Hepatocyte (in vitro differentiated cells): Measurements from ENCODE around the gene PTCD2. TPM values are rescaled to one million over a fixed set of nuclear protein-coding genes. Genes with fewer than 3 reads are reported as not detected.
"Not testable (repeated sequence)": the region's sequence is repeated elsewhere in the genome, so short reads cannot be mapped to it uniquely, and the experiment has no call there.

ENCODE experiments used
- DNase-seq: peaks from one replicate; pipeline ENCODE4 v3.0.0-alpha.2; 2016; ENCODE audit warnings: low spot score
- H2AFZ ChIP-seq: fragments of 200-600 bp; sonication (generic); 2 replicates; pipeline ENCODE4 v1.6.0; 2016; ENCODE audit warnings: antibody characterized with exemption, mild to moderate bottlenecking
- H3K27ac ChIP-seq: fragments of 200-600 bp; sonication (generic); 2 replicates; pipeline ENCODE4 v1.5.1; 2016; ENCODE audit warnings: mild to moderate bottlenecking
- H3K27me3 ChIP-seq: fragments of 200-600 bp; sonication (generic); 2 replicates; pipeline ENCODE4 v1.6.1; 2016
- H3K36me3 ChIP-seq: fragments of 200-600 bp; sonication (generic); replicated peaks from 2 replicates; pipeline ENCODE4 v1.5.1; 2016; ENCODE audit warnings: low read depth; ENCODE audit not compliant: insufficient read depth
- H3K4me1 ChIP-seq: fragments of 200-600 bp; sonication (generic); 2 replicates; pipeline ENCODE4 v1.5.1; 2016; ENCODE audit warnings: mild to moderate bottlenecking, moderate library complexity; ENCODE audit not compliant: insufficient read depth
- H3K4me2 ChIP-seq: fragments of 200-600 bp; sonication (generic); 2 replicates; pipeline ENCODE4 v1.6.0; 2016
- H3K4me3 ChIP-seq: fragments of 200-600 bp; sonication (generic); 2 replicates; pipeline ENCODE4 v1.5.1; 2016; ENCODE audit warnings: mild to moderate bottlenecking
- H3K79me2 ChIP-seq: fragments of 200-600 bp; sonication (generic); 2 replicates; pipeline ENCODE4 v1.6.0; 2017; ENCODE audit warnings: mild to moderate bottlenecking
- H3K9me2 ChIP-seq: fragments of 200-600 bp; sonication (generic); replicated peaks from 2 replicates; pipeline ENCODE4 v1.6.0; 2017; ENCODE audit warnings: mild to moderate bottlenecking; ENCODE audit not compliant: insufficient read depth
- H3K9me3 ChIP-seq: fragments of 200-600 bp; sonication (generic); 2 replicates; pipeline ENCODE4 v1.5.1; 2016; ENCODE audit warnings: low read depth, mild to moderate bottlenecking
- H4K20me1 ChIP-seq: fragments of 200-600 bp; sonication (generic); 2 replicates; pipeline ENCODE4 v1.6.0; 2016; ENCODE audit warnings: mild to moderate bottlenecking; ENCODE audit not compliant: insufficient read depth, poor library complexity, severe bottlenecking
- EZH2 ChIP-seq: fragments of 200-600 bp; sonication (generic); IDR thresholded peaks from 2 replicates; pipeline ENCODE4 v1.6.1; 2016; ENCODE audit warnings: antibody characterized with exemption, mild to moderate bottlenecking, borderline replicate concordance
- EZH2phosphoT487 ChIP-seq: fragments of 200-600 bp; sonication (generic); IDR thresholded peaks from one replicate; pipeline ENCODE4 v1.6.1; 2018; ENCODE audit warnings: antibody characterized with exemption, mild to moderate bottlenecking, low read depth, moderate library complexity; ENCODE audit not compliant: unreplicated experiment, severe bottlenecking
- WGBS: methylation state at CpG from one replicate; pipeline ENCODE4 v1.1.6; 2016; ENCODE audit warnings: low lambda C conversion rate; ENCODE audit errors: missing lambda C conversion rate; 5-methylcytosine and 5-hydroxymethylcytosine counted together
- polyA plus RNA-seq: library from polyadenylated mRNA; unstranded; fragments of >200 nt; fragmentation: Nextera tagmentation; extraction: Ambion mirVana; gene quantifications from 2 replicates; pipeline ENCODE4 v1.2.1, GENCODE V29; 2016
- total RNA-seq: library from RNA; depleted of rRNA; stranded (reverse); fragments of >200 nt; gene quantifications from 2 replicates; pipeline ENCODE4 v1.2.3, GENCODE V29; 2014
- TF ChIP-seq, protein P1 (sequence below): fragments of 200-600 bp; sonication (generic); IDR thresholded peaks from 2 replicates; pipeline ENCODE4 v1.5.1; 2016; ENCODE audit warnings: antibody characterized with exemption, mild to moderate bottlenecking; ENCODE audit not compliant: poor library complexity

PTCD2 gene
- total and polyA plus RNA-seq, 2 experiments from 2014 or later, result 5.8 to 10.5 TPM

DNA sequence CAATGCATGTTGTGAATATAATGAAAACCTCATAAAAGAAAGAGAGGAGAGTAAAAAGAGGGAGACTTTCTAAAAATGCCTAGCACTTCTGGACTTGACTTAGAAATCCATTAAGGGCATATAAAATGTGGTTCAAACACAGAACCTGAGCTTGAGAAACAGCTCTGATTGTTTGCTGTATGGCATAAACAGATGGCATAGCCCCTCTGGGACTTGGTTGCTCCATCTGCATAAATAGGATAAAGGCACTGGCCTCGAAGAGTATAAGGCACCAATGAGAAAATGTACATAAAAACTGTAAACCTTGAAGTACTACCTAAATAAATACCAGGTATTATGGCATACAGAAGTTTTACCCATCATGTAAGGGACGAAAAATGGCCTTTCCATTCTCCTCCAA is 23.9 kb upstream of the PTCD2 start:
- no peak for DNase-seq
- Histone ChIP-seq H2AFZ (no peak overlapping the region), H3K36me3 (no peaks in the 10 kb centered on the region), H3K79me2 (peaks cover 25% of the 10 kb centered on the region), H3K4me2 (no peak overlapping the region), H3K9me3 (no peaks in the 10 kb centered on the region), H3K27ac (peak overlapping the region; percentile 46), H3K9me2 (no peaks in the 10 kb centered on the region), H4K20me1 (no peaks in the 10 kb centered on the region), H3K4me1 (no peaks in the 10 kb centered on the region), H3K27me3 (no peaks in the 10 kb centered on the region), H3K4me3 (no peak overlapping the region)
- WGBS, result 73% methylated on average over 2 of the region's 2 CpGs
- TF ChIP-seq EZH2 (no peak), EZH2phosphoT487 (no peak)
- TF ChIP-seq, protein P1, sequence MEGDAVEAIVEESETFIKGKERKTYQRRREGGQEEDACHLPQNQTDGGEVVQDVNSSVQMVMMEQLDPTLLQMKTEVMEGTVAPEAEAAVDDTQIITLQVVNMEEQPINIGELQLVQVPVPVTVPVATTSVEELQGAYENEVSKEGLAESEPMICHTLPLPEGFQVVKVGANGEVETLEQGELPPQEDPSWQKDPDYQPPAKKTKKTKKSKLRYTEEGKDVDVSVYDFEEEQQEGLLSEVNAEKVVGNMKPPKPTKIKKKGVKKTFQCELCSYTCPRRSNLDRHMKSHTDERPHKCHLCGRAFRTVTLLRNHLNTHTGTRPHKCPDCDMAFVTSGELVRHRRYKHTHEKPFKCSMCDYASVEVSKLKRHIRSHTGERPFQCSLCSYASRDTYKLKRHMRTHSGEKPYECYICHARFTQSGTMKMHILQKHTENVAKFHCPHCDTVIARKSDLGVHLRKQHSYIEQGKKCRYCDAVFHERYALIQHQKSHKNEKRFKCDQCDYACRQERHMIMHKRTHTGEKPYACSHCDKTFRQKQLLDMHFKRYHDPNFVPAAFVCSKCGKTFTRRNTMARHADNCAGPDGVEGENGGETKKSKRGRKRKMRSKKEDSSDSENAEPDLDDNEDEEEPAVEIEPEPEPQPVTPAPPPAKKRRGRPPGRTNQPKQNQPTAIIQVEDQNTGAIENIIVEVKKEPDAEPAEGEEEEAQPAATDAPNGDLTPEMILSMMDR, result no peak

DNA sequence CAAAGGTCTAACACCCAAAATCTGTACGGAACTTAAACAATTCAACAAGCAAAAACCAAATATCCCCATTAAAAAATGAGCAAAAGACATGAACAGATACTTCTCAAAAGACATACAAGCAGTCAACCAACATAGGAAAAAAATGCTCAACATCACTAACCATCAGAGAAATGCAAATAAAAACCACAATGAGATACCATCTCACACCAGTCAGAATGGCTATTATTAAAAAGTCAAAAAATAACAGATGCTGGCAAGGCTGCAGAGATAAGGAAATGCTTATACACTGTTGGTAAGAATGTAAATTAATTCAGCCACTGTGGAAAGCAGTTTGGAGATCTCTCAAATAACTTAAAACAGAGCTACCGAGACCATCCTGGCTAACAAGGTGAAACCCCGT is 22.0 kb upstream of the PTCD2 start:
- peaks cover 44% of the 10 kb centered on the region for H3K79me2 ChIP-seq
- not testable (repeated sequence) for DNase-seq, H4K20me1 ChIP-seq, H3K9me2 ChIP-seq, H3K9me3 ChIP-seq, H3K27ac ChIP-seq, H3K4me3 ChIP-seq, H3K27me3 ChIP-seq, H3K4me2 ChIP-seq, H2AFZ ChIP-seq, H3K36me3 ChIP-seq, H3K4me1 ChIP-seq
- 95% methylated on average over 3 of the region's 3 CpGs for WGBS

DNA sequence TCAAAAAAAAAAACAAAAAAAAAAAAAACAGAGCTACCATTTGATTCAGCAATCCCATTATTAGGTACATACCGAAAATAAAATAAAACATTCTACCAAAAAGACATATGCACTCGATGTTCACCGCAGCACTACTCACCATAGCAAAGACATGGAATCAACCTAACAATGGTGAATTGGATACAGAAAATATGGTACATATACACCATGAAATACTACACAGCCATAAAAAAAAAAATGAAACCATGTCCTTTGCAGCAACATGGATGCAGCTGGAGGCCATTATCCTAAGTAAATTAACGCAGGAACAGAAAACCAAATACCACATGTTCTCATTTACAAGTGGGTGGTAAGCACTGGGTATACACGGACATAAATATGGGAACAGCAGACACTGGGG is 21.5 kb upstream of the PTCD2 start:
- peaks cover 49% of the 10 kb centered on the region for H3K79me2 ChIP-seq

DNA sequence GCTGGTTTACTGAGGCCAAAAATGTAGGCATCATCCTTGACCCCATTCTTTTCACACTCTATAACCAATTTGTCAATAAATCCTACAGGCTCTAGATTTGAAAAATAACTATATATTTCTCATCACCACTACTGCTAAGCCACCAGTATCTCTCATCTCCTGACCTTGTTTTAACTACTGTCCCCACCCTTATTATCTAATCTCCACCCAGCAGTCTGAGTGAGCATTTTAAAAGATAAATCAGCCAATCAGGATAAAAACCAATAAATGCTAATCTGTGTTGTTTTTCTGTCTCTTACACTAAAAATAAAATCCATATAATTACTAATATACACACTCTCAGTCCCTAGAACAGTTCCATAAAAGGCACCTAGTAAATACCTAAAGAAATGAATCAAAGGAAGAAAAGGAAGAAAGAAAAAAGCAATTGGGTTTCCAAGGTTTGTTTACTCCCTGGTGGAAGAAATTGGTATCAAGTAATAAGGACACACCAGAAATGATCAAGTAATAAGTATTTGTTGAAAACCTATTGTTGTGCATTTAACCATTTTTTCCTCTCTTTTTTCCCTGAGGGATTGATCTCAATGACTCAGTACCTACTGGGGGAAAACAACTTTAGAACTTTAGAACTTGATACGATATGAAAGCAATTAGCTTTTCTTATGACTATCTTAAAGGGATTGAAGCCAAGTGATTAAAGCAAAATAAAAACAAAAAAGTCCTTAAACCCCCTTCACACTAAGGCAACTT is 19.4 kb upstream of the PTCD2 start:
- H4K20me1 ChIP-seq, result no peaks in the 10 kb centered on the region
- H3K27ac ChIP-seq, result no peak overlapping the region
- DNase-seq, result no peak
- WGBS, result 79% methylated on average over 1 of the region's 1 CpG
- no peaks in the 10 kb centered on the region for H3K9me3 ChIP-seq
- no peak overlapping the region for H2AFZ ChIP-seq
- H3K9me2 ChIP-seq, result no peaks in the 10 kb centered on the region
- no peak overlapping the region for H3K4me2 ChIP-seq
- no peaks in the 10 kb centered on the region for H3K36me3 ChIP-seq
- H3K4me3 ChIP-seq, result no peak overlapping the region
- H3K4me1 ChIP-seq, result peaks cover 7% of the 10 kb centered on the region
- TF ChIP-seq EZH2 (no peak), EZH2phosphoT487 (no peak)
- H3K27me3 ChIP-seq, result no peaks in the 10 kb centered on the region
- H3K79me2 ChIP-seq, result peaks cover 70% of the 10 kb centered on the region

More for the DNA sequence above, 21.5 kb upstream of the PTCD2 start:
- no peak overlapping the region for H3K4me2 ChIP-seq
- no peaks in the 10 kb centered on the region for H3K9me3 ChIP-seq
- WGBS, result 95% methylated on average over 5 of the region's 5 CpGs
- no peak overlapping the region for H3K4me3 ChIP-seq
- no peak for TF ChIP-seq EZH2phosphoT487
- TF ChIP-seq, protein P1, result no peak
- no peak for TF ChIP-seq EZH2
- H3K27me3 ChIP-seq, result no peaks in the 10 kb centered on the region
- H3K27ac ChIP-seq, result no peak overlapping the region
- H3K36me3 ChIP-seq, result no peaks in the 10 kb centered on the region
- H4K20me1 ChIP-seq, result no peaks in the 10 kb centered on the region
- no peaks in the 10 kb centered on the region for H3K4me1 ChIP-seq
- DNase-seq, result no peak
- no peak overlapping the region for H2AFZ ChIP-seq
- no peaks in the 10 kb centered on the region for H3K9me2 ChIP-seq
